GM19328 (cell line): Measurements from ENCODE around the gene TNFSF13.
"Not testable (repeated sequence)": the region's sequence is repeated elsewhere in the genome, so short reads cannot be mapped to it uniquely, and the experiment has no call there.

Experiments used
- ATAC-seq: cut with Tn5 transposase; IDR thresholded peaks from one replicate; pipeline ENCODE4 v1.9.1; 2021; ENCODE audit warnings: mild to moderate bottlenecking, moderate library complexity; ENCODE audit not compliant: unreplicated experiment

TNFSF13 gene

GRCh38 chr17:7589891-7590691, 31.5 kb downstream of the TNFSF13 start, which contains the start of gene SOX15:
Gene SOX15 (minus strand): TSS chr17:7590094. CDS start chr17:7589676, 418 bp downstream.
- ATAC-seq = no peak

GRCh38 chr17:7590743-7591142, 32.2 kb downstream of the TNFSF13 start:
- no peak for ATAC-seq

GRCh38 chr17:7591596-7591995, 33.0 kb downstream of the TNFSF13 start:
- ATAC-seq = no peak

- ATAC-seq = no peak
Measured at GRCh38 chr17:7592422-7593021, 34.0 kb downstream of the TNFSF13 start.

- no peak for ATAC-seq
Measured at GRCh38 chr17:7593296-7593695, 34.7 kb downstream of the TNFSF13 start.

GRCh38 chr17:7597561-7597960, 39.0 kb downstream of the TNFSF13 start:
- ATAC-seq = not testable (repeated sequence)

- no peak for ATAC-seq
Measured at GRCh38 chr17:7606280-7606679, 47.7 kb downstream of the TNFSF13 start.

- no peak for ATAC-seq
Measured at GRCh38 chr17:7610641-7611040, 52.1 kb downstream of the TNFSF13 start.
